Type B pancreatic cell (in vitro differentiated cells): ENCODE measurements around the gene ABCB6. TPM values are rescaled to one million over a fixed set of nuclear protein-coding genes. Genes with fewer than 3 reads are reported as not detected.
A peak's percentile ranks its signal among the peaks of the same experiment; 100 is the strongest.

Experiments
- DNase-seq: peaks from one replicate; pipeline ENCODE4 v3.0.0; 2021; ENCODE audit warnings: mixed read lengths; ENCODE audit not compliant: unreplicated experiment; ENCODE audit errors: extremely low spot score
- H3K27ac Mint-ChIP-seq: 2 replicates; pipeline ENCODE4 v1.8.0; 2021; ENCODE audit warnings: mild to moderate bottlenecking, mixed read lengths
- H3K27me3 Mint-ChIP-seq: 2 replicates; pipeline ENCODE4 v1.8.0; 2021; ENCODE audit warnings: mixed read lengths
- H3K36me3 Mint-ChIP-seq: 2 replicates; pipeline ENCODE4 v1.8.0; 2021; ENCODE audit warnings: mixed read lengths
- H3K4me1 Mint-ChIP-seq: one replicate; pipeline ENCODE4 v1.8.0; 2021; ENCODE audit warnings: mixed read lengths; ENCODE audit not compliant: unreplicated experiment
- H3K4me3 Mint-ChIP-seq: 2 replicates; pipeline ENCODE4 v1.8.0; 2021; ENCODE audit warnings: mild to moderate bottlenecking, mixed read lengths
- H3K9me3 Mint-ChIP-seq: 2 replicates; pipeline ENCODE4 v1.8.0; 2021; ENCODE audit warnings: mixed read lengths
- total RNA-seq: library from RNA; stranded (reverse); gene quantifications from 2 replicates; pipeline ENCODE4 v1.2.1, GENCODE V29; 2021; ENCODE audit warnings: low replicate concordance
- TF ChIP-seq, protein P1 (sequence below): fragments of 200-600 bp; sonication (generic); conservative IDR thresholded peaks from 2 replicates; pipeline ENCODE4 v1.5.0; 2021; ENCODE audit warnings: antibody characterized with exemption, mild to moderate bottlenecking

ABCB6 gene
- total RNA-seq, 1 donor from 2014 or later = 40.4 TPM

DNA sequence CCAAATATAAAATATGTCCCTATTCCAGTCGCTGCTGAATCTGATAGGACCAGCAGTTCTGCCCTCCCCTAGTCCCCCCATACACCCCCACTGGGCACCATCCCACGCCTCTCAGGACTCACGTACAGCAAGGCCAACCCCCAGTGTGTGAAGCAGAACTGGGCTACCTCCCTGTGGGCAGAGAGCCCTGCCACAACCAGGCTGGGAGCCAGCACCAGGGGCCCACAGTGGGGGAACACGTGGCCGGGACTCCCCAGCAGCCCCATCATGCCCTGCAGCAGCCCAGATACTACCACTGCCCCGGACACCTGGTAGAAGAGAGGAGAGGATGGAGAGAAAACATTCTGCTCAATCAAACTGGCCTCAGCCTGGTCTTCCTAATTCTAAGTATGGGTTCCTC lies 50.2 kb downstream of the ABCB6 start:
- TF ChIP-seq, protein P1, sequence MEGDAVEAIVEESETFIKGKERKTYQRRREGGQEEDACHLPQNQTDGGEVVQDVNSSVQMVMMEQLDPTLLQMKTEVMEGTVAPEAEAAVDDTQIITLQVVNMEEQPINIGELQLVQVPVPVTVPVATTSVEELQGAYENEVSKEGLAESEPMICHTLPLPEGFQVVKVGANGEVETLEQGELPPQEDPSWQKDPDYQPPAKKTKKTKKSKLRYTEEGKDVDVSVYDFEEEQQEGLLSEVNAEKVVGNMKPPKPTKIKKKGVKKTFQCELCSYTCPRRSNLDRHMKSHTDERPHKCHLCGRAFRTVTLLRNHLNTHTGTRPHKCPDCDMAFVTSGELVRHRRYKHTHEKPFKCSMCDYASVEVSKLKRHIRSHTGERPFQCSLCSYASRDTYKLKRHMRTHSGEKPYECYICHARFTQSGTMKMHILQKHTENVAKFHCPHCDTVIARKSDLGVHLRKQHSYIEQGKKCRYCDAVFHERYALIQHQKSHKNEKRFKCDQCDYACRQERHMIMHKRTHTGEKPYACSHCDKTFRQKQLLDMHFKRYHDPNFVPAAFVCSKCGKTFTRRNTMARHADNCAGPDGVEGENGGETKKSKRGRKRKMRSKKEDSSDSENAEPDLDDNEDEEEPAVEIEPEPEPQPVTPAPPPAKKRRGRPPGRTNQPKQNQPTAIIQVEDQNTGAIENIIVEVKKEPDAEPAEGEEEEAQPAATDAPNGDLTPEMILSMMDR = no peak
- Mint-ChIP-seq H3K27me3 (no peaks in the 10 kb centered on the region), H3K4me3 (no peak overlapping the region), H3K27ac (no peak overlapping the region), H3K4me1 (no peaks in the 10 kb centered on the region), H3K9me3 (no peaks in the 10 kb centered on the region), H3K36me3 (peaks cover 6% of the 10 kb centered on the region)
- DNase-seq = no peak

DNA sequence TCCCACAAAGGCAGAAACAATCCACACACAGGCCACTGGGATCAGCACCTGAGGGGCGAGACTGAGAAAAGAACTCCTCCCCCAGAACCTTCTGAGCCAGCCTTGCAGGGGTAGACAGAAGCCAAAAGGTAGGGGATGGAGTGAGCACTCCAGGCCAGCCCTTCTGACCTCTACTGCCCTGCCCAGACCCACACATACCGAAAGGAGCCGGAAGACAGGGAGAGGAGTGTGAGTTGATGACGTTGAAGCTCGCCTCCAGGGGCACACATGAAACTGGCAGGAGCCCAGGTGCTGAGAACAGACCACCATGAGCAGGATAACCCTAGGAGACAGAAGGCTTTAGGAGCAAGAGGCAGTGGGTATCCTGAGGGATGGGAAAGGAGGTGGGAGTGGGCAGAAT lies 50.8 kb downstream of the ABCB6 start:
- Mint-ChIP-seq H3K27ac (no peak overlapping the region), H3K27me3 (no peaks in the 10 kb centered on the region), H3K4me1 (no peaks in the 10 kb centered on the region), H3K4me3 (no peak overlapping the region), H3K9me3 (no peaks in the 10 kb centered on the region), H3K36me3 (peaks cover 6% of the 10 kb centered on the region)
- no peak for DNase-seq
- TF ChIP-seq, protein P1 = no peak

DNA sequence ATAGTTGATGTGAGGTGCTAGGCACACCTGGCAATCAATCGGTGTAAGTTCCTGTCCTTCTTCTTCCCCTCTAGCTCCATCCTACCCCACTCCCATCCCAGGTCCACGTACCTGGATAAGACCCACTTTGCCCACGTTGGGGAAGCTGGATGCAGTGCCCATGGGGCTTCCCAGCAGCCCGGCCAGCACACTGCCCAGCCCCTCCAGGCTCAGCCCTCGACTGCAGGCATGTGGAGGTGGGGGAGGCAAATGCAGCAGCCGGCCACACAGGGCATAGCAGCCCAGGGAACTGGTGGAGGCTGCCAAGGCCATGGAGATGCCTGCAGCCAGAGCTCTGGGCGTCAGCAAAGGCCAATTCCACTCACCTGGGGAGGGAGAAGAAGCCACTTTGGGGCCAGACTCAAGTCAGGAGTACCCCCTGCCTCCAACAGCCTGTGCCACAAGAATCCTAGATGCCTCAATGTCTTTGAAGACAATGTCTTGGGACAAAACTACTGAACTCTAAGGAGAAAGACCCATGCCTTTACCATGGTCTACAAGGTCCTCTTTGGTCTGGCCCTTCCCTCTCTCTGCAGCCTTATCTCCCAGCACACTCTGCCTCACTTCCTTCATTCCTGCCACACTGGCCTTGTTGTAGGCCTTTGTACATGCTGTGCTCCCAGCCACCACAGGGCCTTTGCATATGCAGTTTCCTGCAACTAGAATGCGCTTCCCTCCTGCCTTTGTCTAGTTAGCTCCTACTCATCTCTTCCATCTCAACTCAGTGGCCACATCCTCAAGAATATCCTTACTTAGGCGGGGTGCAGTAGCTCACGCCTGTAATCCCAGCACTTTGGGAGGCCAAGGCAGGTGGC lies 53.5 kb downstream of the ABCB6 start:
- no peaks in the 10 kb centered on the region for H3K9me3 Mint-ChIP-seq
- no peak for DNase-seq
- H3K4me1 Mint-ChIP-seq = peaks cover 9% of the 10 kb centered on the region
- TF ChIP-seq, protein P1 = no peak
- no peaks in the 10 kb centered on the region for H3K36me3 Mint-ChIP-seq
- H3K27me3 Mint-ChIP-seq = no peaks in the 10 kb centered on the region
- H3K27ac Mint-ChIP-seq = no peak overlapping the region
- H3K4me3 Mint-ChIP-seq = no peak overlapping the region

DNA sequence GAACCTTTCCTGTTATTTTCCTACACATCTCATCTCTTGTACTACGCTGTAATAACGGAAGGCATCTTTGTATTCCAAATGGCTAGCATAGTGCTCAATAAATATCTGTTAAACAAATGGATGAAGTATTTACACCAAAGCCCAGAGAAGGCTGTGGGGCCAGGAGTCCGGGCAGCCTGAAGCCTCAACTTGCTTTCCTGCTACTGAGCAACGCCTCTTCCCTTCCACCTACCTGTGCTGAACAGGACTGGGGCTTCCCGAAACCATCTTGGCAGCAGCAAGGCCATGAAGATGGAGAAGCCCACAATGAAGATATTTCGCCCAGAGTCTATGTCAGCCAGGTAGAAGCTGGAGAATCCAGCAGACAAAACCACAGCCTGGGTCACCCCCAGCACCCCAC lies 55.6 kb downstream of the ABCB6 start:
- H3K27me3 Mint-ChIP-seq = no peaks in the 10 kb centered on the region
- TF ChIP-seq, protein P1 = no peak

DNA sequence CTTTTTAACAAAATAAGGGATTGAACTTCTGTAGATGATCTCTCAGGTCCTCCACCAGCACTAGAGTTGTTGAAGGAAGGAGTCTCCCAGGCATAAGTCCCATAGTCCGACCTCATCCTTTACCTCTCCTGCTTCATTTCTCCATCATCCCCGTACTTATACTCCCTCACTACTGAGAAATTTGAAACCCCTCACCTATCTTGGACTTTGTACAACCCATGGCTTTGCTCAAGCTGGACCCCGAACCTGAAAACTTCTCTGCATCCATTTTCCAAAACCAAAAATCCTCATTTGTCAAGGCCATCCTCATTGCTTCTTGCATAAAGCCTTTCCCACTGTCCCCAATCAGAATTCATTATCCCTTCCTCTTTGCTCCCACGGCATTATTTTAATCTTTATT lies 57.7 kb downstream of the ABCB6 start:
- H3K9me3 Mint-ChIP-seq = no peaks in the 10 kb centered on the region
- H3K4me1 Mint-ChIP-seq = peaks cover 21% of the 10 kb centered on the region
- DNase-seq = no peak
- no peaks in the 10 kb centered on the region for H3K27me3 Mint-ChIP-seq
- peak overlapping the region; percentile 96 for H3K27ac Mint-ChIP-seq
- peaks cover 9% of the 10 kb centered on the region for H3K36me3 Mint-ChIP-seq
- TF ChIP-seq, protein P1 = no peak
- H3K4me3 Mint-ChIP-seq = peak overlapping the region; percentile 97

More for the DNA sequence above, 55.6 kb downstream of the ABCB6 start:
- Mint-ChIP-seq H3K27ac (no peak overlapping the region), H3K36me3 (no peaks in the 10 kb centered on the region), H3K4me3 (no peak overlapping the region), H3K9me3 (no peaks in the 10 kb centered on the region), H3K4me1 (peaks cover 21% of the 10 kb centered on the region)
- no peak for DNase-seq
